Erythroblast (primary cell): ENCODE results near the gene CDH24.

Experiments used
- GATA1 ChIP-seq: IDR thresholded peaks from 2 replicates; pipeline ENCODE4 v1.6.1; 2011; ENCODE audit warnings: low read depth, mild to moderate bottlenecking, control low read depth, low read length, moderate library complexity
- POLR2A ChIP-seq: IDR thresholded peaks from 2 replicates; pipeline ENCODE4 v1.6.1; 2011; ENCODE audit warnings: mild to moderate bottlenecking, low read length

DNA sequence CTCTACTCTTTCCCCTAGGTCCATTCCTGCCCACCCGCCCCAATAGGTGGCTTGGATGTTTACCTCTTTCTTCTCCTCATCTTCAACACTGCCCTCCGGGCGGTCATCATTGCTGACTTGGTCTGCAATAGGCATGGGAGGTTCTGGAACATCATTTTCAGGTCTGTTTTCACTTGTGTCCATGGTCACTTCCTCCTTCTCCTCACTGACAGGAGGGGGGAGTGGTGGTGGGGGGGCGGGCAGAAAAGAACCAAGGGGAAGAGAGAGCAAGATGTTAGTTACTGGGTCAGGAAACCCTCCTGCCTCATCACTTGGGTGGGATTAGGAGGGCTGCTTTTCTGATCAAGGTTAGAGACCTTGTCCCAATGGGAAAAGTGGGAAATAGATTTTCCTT, 12.1 kb upstream of the CDH24 start:
- TF ChIP-seq POLR2A (no peak), GATA1 (no peak)
